ENCODE measurements around the gene DYNC1I1. TPM values are rescaled to one million over a fixed set of nuclear protein-coding genes. Genes with fewer than 3 reads are reported as not detected.

DYNC1I1 gene
- total and polyA plus RNA-seq, 2 experiments from 2014 or later = 1.4 to 4.1 TPM

DNA sequence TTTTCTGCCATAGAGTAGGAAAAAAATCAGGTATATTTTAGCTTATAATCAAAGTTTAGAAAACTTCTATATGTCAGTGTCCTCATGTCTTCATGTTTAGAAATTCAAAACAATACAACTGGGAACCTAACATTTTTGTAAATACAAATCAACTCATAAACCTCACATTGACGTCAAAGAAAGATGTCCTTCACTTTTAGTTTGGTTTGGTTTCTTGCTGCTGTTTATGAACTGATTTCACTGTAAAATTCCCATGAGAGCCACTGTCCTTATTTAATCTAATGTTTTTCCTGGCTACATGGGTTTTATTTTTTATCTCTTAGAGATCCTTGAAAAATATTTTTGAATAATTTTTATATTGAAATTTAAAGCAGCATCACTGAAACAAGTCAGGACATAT, 208.4 kb downstream of the DYNC1I1 start:
- ATAC-seq = no peak
- no peak for TF ChIP-seq EZH2 (IDR thresholded peaks at IDR 0.05; ENCODE audit: low read depth, unreplicated experiment)
- no peak for TF ChIP-seq EZH2phosphoT487 (IDR thresholded peaks at IDR 0.05; ENCODE audit: unreplicated experiment)
- TF ChIP-seq ZNF114 (CRISPR knock-in tag; IDR thresholded peaks at IDR 0.05) = no peak
- TF ChIP-seq POLR2AphosphoS5 (IDR thresholded peaks at IDR 0.05; ENCODE audit: low read depth) = no peak
- TF ChIP-seq CREB1 (CRISPR knock-in tag; IDR thresholded peaks at IDR 0.05; ENCODE audit: low read depth) = no peak
- TF ChIP-seq STAT1 (IDR thresholded peaks at IDR 0.05; ENCODE audit: unreplicated experiment) = no peak
- TF ChIP-seq ZNF462 (CRISPR knock-in tag; IDR thresholded peaks at IDR 0.05) = no peak
- no peak for TF ChIP-seq CTCF (conservative IDR thresholded peaks at IDR 0.05; ENCODE audit: low read depth in 2 of 2)
- TF ChIP-seq, protein P1, sequence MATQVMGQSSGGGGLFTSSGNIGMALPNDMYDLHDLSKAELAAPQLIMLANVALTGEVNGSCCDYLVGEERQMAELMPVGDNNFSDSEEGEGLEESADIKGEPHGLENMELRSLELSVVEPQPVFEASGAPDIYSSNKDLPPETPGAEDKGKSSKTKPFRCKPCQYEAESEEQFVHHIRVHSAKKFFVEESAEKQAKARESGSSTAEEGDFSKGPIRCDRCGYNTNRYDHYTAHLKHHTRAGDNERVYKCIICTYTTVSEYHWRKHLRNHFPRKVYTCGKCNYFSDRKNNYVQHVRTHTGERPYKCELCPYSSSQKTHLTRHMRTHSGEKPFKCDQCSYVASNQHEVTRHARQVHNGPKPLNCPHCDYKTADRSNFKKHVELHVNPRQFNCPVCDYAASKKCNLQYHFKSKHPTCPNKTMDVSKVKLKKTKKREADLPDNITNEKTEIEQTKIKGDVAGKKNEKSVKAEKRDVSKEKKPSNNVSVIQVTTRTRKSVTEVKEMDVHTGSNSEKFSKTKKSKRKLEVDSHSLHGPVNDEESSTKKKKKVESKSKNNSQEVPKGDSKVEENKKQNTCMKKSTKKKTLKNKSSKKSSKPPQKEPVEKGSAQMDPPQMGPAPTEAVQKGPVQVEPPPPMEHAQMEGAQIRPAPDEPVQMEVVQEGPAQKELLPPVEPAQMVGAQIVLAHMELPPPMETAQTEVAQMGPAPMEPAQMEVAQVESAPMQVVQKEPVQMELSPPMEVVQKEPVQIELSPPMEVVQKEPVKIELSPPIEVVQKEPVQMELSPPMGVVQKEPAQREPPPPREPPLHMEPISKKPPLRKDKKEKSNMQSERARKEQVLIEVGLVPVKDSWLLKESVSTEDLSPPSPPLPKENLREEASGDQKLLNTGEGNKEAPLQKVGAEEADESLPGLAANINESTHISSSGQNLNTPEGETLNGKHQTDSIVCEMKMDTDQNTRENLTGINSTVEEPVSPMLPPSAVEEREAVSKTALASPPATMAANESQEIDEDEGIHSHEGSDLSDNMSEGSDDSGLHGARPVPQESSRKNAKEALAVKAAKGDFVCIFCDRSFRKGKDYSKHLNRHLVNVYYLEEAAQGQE (IDR thresholded peaks at IDR 0.05; ENCODE audit: unreplicated experiment) = no peak
- no peak for TF ChIP-seq ETS1 (IDR thresholded peaks at IDR 0.05)
- no peak for TF ChIP-seq NANOG (IDR thresholded peaks at IDR 0.05; ENCODE audit: borderline replicate concordance)
- no peak for TF ChIP-seq JUNB (IDR thresholded peaks at IDR 0.05; ENCODE audit: unreplicated experiment)
- no peak for TF ChIP-seq ZNF331 (CRISPR knock-in tag; IDR thresholded peaks at IDR 0.05; ENCODE audit: low read depth)

More for the DNA sequence above, 208.4 kb downstream of the DYNC1I1 start:
- peaks cover 5% of the 10 kb centered on the region; the same call in 2 of the 3 replicates for H3K4me1 Mint-ChIP-seq
- H3K4me1 ChIP-seq (ENCODE audit: insufficient read depth) = no peaks in the 10 kb centered on the region
- no peaks in the 10 kb centered on the region for H3K9me2 ChIP-seq (ENCODE audit: insufficient read depth)
- H3K27ac ChIP-seq (ENCODE audit: low read depth) = no peak overlapping the region
- H2AFZ ChIP-seq = no peak overlapping the region
- no peak overlapping the region for H3K4me2 ChIP-seq
- no peaks in the 10 kb centered on the region for H3F3A ChIP-seq (replicated peaks; ENCODE audit: low read depth)
- no peaks in the 10 kb centered on the region for H3K27me3 Mint-ChIP-seq (ENCODE audit: insufficient read depth, low read depth, poor library complexity)
- no peaks in the 10 kb centered on the region for H3K36me3 ChIP-seq (ENCODE audit: insufficient read depth)
- no peaks in the 10 kb centered on the region for H3K27me3 ChIP-seq (ENCODE audit: insufficient read depth)
- no peak overlapping the region for H3K4me3 ChIP-seq
- H3K36me3 Mint-ChIP-seq (ENCODE audit: low read depth) = no peaks in the 10 kb centered on the region
- no peak for DNase-seq (ENCODE audit: low spot score)
- H3K9me3 Mint-ChIP-seq = no peaks in the 10 kb centered on the region
- H3K79me2 ChIP-seq (replicated peaks; ENCODE audit: insufficient read depth) = no peaks in the 10 kb centered on the region
- no peaks in the 10 kb centered on the region for H4K20me1 ChIP-seq (replicated peaks; ENCODE audit: insufficient read depth)
- H3K27ac Mint-ChIP-seq = no peak overlapping the region
- H3K4me3 Mint-ChIP-seq = no peak overlapping the region

Measured in GM23338 (cell line).